GM18867 (cell line): Measurements from ENCODE around the gene GSTT2B.
"Not testable (repeated sequence)": the region's sequence is repeated elsewhere in the genome, so short reads cannot be mapped to it uniquely, and the experiment has no call there.

Source experiments
- ATAC-seq: cut with Tn5 transposase; IDR thresholded peaks from one replicate; pipeline ENCODE4 v1.9.1; 2021; ENCODE audit warnings: mild to moderate bottlenecking, moderate library complexity; ENCODE audit not compliant: unreplicated experiment

The GSTT2B gene

DNA sequence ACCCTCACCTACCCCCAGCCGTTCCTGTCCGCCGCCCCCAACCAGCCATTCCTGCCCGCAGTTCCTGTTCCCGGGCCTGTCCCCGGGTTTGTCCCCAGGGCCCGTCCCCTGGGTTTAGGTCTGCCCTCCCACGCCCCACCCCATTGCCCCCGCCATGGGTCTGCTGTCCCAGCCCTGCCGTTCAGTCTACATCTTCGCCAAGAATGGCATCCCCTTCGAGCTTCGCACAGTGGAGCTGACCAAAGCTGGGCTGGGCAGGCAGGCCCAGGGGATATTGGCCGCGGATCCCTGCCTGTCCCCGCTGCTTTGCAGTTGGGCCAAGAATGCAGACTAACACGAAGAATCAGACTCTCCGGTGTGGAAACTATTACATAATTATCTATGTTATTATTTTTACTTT is 11.2 kb downstream of the GSTT2B start:
- ATAC-seq = not testable (repeated sequence)

DNA sequence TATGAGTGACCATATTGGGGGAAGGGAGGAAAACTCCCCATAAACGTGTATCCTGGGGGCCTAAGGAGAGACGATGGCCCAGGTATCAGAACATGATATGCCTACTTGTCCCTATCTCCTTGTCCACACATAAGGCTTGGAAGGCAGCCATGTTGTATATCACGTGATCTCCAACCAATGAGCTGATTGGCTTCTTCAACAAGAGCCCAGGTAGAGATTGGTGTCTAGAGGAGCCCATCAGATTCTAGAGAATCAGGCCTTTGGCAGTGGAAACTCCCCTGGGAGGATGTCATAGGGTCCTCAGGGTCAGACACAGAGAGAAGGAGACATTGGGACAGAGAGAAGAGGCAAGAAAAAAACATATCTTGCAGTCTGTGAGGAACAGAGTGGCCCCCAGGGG is 13.6 kb downstream of the GSTT2B start:
- ATAC-seq = not testable (repeated sequence)

DNA sequence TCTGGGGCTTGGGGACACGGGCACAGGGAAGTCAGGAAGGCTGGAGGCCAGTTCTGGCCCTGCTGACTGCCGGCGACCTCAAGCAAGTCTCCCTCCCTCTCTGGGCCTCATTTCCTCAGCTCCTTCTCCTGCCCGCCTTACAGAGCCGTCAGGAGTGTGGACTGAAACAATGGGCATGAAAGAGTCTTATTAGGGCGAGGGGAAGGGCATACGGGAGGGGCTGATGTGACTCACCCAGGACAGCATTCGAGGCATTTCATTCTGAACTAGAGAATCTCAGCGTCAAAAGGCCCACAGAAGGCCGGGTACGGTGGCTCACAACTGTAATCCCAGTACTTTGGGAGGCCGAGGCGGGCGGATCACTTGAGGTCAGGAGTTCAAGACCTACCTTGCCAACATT is 20.8 kb downstream of the GSTT2B start:
- ATAC-seq = not testable (repeated sequence)

DNA sequence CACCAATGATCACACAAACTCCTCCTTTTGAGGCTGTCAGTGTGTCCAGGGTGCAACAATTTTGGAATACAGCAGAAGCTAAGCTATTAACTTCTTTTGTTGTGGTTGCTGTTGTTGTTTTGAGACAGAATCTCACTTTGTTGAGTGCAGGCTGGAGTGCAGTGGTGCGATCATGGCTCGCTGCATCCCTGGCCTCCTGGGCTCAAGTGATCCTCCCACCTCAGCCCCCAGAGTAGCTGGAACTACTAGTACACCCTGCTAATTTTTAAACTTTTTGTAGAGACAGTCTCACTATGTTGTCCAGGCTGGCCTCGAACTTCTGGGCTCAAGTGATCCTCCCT is 22.0 kb downstream of the GSTT2B start:
- no peak for ATAC-seq

DNA sequence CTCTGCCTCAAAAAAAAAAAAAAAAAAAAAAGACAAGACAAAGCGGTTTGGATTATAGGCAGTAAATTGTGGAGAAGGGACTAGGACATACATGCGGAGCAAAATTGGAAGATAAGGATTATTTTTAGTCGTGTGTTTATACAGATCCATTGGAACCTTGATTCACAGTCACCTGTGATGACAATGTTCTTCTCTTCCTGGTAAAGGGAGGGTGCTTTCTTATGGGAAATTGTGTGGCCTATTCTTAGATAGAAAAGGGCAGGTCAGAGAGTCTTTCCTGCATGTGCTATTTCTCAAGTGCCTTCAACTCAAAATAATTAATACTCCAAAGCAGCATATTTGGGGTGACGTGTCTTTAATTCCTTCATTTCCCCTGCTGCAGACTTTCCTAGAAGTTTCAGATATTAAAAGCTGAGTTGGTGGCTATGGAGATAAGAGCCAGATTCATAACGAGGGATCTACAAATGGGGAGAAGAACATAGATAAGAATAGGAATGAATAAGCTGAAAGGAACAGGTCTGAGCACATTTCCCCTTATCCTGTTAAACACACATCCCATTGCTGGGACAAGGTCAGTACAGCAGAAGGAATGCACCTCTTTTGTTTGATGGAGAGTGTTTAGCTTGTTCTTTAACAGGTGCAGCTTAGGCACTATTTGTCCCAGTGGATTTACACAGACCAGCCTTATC is 22.5 kb downstream of the GSTT2B start:
- ATAC-seq = no peak

DNA sequence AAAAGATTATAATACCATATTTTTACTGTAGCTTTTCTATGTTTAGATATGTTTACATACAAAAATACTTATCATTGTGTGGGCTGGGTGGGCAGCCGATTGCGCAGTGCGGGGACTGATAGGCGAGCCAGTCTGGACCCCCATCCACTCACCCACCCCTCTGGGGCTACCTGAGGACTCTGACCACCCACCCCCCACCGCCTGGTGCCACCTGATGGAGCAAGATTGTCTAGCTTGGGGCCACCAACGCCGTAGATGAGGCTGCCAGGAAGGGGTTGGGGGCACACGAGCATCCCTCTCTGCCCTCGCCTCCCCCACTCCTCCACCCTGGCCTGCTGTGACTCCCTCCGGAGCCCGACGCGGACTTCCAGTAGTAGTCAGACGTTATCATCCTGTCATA is 34.4 kb downstream of the GSTT2B start:
- no peak for ATAC-seq

DNA sequence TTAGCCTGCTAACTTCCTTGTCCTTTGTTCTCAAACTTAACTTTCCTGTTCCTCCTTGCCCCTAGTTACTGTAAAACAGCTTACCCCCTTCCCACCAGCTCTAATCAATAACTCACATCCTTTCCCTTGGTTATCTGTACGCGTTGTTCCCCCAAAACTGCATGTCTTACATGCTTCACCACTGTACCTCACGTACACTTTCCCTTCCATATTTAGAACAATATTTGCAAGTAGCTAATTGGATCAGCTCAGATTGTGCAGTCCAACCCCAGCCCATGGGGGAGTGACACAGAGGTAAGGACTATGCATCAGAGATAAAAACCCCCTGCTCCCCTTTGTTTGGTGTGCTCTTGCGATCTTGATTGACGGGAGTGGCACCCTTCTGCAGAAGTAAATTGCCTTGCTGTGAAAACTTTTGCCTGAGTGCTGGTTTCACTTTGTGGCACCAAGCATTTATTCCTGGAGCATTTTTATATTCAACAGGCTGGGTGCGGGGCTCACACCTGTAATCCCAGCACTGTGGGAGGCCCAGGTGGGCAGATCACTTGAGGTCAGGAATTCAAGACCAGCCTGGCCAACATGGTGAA is 35.9 kb downstream of the GSTT2B start:
- no peak for ATAC-seq

DNA sequence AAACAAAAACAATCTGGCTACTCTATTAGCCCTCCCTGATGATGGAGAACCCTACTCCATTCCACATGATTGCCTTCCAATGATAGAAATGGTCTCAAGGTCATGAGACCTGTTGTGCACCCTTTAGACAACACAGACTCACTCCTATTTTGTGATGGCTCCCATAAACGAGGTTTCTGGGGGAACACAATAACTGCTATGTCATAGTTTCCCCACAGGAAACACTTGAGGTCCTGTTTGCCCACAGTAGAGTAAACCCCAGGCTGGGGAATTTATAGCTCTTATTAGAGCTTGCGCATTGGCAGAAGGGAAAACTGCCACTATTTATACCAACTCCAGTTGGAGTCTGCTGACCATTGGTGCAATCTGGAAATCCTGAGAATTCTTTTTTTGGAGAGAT is 38.1 kb downstream of the GSTT2B start:
- no peak for ATAC-seq

DNA sequence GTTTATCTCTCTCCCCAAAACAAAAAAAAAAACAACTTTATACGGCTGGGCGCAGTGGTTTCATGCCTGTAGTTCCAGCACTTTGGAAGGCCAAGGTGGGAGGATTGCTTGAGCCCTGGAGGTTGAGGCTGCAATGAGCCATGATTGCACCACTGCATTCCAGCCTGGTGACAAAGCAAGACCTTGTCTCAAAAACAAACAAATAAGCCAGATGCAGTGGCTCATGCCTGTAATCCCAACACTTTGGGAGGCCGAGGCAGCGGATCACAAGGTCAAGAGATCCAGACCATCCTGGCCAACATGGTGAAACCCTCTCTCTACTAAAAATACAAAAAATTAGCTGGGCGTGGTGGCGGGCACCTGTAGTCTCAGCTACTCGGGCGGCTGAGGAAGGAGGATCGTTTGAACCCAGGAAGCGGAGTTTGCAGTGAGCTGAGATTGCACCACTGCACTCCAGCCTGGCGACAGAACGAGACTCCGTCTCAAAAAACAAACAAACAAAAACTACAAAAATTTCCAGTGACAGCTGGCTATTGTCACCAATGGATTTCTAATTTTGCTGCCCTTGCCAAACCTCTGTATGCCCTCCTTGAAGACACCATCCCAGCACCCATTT is 39.3 kb downstream of the GSTT2B start:
- not testable (repeated sequence) for ATAC-seq

DNA sequence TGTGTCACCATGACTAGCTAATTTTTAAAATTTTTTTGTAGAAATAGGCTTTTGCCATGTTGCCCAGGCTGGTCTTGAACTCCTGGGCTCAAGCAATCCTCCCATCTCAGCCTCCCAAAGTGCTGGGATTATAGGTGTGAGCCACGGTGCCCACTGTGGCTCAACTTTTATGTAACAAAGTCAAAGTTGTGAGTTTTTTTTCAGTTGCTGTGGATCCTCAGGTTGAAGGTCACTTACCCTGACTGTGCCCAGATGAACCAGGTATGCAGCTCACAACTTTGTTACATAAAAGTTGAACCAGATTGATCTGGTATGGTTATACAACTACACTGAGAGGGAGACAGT is 40.8 kb downstream of the GSTT2B start:
- not testable (repeated sequence) for ATAC-seq

DNA sequence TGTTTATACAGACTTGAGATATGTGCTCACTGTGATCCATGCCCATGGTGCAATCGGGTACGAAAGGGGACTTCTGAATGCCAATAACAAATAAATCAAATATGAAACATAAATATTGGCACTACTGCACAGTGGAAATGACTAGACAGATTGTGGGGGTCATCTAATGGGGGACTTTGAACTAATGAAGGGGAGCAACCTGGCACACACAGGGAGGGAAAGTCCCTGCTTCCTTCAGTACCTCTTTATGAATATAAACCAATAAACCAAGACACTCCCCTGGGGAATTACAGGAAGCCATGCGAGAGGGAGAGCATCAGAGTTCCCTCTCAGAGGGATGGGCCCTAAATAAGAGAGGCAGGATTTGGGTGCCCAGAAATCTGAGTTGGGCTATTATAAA is 45.7 kb downstream of the GSTT2B start:
- no peak for ATAC-seq

DNA sequence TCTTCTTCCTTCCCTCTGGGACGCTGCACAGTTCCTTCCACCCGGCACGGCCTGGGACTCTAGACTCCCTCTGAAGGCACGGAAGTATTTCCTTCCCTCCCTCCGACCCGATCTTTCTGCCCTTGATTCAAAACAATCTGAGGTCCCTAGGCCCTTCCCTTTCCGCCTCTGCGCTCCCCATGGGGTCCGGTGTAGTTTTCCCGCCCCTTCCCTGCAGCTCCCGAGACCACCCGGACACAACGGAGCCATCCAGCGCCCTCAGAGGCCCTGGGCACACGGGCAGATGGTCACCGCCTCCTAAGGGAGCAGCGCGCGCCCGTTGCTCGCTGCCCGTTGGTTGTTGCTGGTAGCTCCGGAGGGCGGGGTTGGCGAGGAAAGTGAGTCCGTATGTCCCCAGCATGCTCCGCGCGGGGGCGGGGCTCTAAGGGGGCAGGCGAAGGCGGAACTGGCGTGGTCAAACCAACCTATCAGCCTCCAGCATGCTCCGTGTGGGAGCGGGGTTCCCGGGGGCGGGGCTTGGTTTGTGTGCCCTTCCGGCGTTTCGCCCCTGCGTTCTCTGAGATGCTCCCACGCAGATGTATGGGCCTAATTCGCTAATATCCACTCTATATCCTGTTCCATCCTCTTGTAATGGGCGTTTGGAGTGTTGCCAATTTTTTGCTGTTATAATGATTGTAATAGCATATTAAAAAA is 47.2 kb downstream of the GSTT2B start:
- peak; percentile 94 for ATAC-seq

DNA sequence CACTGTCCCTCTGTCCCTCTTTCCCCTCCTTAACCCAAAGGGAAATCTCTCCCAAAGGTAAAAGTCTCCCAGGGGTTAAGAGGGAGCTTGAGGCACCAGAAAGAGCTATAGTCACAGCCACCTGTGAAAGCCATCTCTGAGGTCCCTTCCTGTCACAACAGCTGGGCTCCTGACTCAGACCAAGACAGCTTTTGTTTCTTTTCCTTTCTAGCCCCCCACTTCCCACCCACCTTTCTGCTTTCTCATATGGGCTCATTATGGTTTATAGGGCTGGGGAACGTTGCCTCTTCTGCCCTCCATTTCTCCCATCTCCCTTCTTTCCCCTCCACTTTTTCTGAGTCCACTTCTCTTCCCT is 47.7 kb downstream of the GSTT2B start:
- no peak for ATAC-seq

DNA sequence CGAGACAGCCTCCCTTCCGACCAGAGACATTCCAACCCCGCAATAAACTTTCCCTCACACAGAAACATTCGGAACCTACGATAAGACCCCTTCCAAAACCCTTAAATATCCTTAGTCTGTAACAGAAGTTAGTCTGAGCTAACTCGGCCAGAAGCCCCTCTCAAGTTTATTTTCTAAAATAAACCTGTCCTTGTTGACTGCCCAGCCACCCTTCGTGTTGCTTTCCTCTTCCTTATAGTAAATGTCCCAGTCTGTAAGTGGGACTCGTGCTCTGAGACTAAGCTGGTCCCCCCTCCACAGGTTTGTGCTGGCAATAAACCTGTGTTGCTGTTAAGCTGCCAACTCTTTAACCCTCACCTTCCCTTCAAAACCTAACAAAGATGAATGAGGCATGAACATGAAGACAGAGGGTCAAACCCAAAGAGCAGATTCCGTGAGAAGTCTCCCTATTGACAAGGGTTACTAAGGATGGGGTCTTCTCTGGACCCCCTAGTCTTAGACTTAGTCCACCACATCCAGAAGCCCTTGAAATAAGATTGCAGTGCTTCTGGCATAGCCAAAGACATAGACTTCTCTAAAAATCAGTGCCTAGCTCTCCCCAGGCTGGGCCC is 48.6 kb downstream of the GSTT2B start:
- no peak for ATAC-seq

DNA sequence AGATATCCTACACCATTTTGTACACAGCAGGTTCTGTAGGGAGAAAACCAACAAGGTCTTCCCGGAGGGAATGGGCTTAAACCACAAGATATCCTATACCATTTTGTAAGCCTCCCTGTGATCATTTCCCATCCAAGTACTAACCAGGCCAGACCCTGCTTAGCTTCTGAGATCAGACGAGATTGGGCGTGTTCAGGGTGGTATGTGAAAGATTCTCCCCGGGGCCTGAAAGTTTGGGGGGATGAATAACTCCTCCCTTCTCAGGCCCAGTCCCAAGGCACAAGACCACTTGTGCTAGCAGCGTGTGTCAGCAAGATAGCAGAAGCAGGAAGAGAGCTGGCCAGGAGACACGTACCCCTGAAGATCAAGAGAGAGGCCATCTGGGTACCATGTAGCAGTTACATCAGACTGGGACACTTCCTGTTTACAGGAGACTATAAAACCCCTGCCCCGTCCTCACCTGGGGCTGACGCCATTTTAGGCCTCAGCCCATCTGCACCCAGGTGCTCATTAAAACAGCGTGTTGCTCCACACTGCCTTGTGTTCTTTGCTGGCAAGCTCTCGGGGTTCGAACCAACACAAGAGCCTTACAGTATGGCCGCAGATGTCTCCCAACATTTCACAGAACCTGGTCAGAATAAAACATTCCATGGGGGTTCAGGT is 49.5 kb downstream of the GSTT2B start:
- ATAC-seq = no peak

DNA sequence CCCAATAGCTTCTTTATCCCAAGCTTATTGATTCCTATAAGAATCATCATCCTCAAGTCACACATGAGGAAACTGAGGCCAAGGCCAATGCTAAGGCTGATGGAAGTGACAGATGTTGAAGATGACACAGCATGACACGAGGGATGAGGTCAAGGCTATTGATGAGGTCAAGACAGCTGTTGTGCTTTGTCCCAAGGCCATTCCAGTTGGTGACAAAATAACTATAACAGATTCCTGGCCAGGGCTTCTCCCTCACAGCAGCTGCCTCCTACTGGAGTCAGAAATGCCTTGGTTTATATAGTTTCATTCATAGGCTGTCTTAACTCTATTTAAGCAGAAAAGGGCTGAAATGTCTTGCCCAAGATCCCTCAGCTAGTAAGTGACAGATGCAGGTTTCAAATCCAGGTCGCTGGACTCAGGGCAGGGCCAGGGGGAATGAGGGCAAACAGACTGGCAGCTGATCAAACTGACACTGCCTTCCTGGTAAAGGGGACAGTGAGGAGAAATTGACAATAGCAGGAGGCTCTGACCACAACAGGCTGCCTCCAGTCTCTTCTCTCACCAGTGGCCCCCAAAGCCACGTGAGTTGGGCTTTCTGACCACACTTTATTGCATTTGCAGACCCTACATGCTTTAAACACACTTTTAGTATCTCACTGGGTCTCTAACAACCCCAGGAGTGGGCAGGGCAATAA is 50.4 kb downstream of the GSTT2B start:
- no peak for ATAC-seq

DNA sequence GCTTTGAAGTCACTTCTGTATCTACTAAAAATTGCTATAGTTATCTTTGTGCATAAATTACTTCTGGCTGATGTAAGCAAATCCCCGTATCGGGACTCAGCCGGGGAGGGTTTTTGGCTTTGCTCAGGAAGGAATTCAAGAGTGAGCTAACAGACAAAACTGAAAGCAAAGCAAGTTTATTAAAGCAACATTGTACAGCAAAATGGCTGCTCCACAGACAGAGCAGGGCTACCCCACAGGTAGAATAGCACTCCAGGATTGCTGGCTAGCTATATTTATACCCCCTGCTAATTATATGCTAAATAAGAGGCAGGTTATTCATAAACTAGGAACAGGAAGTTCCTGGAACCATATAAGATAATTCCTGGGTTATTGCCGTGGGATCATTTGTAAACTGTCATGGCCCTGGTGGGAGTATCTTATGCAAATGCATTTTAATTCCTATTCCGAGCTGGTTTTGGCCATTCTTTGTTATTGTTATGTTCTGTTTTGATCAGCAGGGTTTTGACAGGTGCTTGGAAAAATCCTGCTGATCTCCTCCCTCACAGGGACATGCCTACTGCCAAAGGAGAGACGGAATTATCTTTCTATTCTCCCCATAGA is 51.6 kb downstream of the GSTT2B start:
- ATAC-seq = no peak

DNA sequence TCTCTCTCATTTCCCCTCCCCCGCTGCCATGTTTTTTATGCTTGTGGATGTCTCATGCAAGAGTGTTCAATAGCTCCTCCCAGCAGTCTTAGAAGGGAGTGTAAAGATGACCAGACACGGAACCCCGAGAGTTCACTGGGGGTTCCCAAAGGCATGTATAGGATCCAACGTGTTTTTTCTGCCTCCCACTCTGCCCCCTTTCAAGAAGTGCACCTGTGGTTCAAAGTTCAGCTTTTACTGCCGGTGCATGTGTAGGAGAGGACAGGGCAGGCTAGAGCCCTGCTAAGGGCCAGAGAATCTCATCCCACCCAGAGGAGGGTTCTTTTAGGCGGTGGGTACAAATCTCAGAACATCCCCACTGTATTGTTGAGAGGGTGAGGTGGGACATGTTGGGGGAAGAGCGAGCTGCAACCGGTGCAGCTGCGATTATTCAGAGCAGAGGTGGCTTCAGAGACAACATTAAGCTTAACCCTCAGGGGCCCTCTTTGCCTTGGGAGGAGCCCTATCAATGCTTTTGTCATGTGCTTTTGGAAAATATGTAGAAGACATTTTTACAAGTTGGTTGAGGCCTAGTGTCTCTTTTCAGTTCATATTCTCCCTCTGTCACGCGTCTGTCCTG is 52.3 kb downstream of the GSTT2B start:
- no peak for ATAC-seq

DNA sequence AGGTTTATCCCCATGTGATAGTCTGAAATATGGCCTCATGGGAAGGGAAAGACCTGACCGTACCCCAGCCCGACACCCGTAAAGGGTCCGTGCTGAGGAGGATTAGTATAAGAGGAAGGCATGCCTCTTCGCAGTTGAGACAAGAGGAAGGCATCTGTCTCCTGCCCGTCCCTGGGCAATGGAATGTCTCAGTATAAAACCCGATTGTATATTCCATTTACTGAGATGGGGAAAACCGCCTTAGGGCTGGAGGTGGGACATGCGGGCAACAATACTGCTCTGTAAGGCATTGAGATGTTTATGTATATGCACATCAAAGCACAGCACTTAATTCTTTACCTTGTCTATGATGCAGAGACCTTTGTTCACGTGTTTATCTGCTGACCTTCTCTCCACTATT is 53.6 kb downstream of the GSTT2B start:
- not testable (repeated sequence) for ATAC-seq
